Gastroesophageal sphincter (tissue), 3 donors: ENCODE data around the gene MAML2.

ENCODE experiments used
- CTCF ChIP-seq, 4 experiments: fragments of 200-600 bp in 2 of 4; fragments of 450-650 bp in 2 of 4; sonication (generic) in 1 of 4; IDR thresholded peaks; one replicate each; pipeline ENCODE4 v1.5.1; 2017 to 2019; ENCODE audit warnings: antibody characterized with exemption in 4 of 4, mild to moderate bottlenecking in 2 of 4, moderate library complexity in 2 of 4
- EP300 ChIP-seq: sonication (generic); formaldehyde crosslinking; IDR thresholded peaks from one replicate; pipeline ENCODE4 v1.6.1; 2017; ENCODE audit warnings: antibody characterized with exemption, mild to moderate bottlenecking
- POLR2A ChIP-seq, 2 donors: fragments of 450-650 bp; IDR thresholded peaks; one replicate each; pipeline ENCODE4 v1.6.1; 2017; ENCODE audit warnings: antibody characterized with exemption in 2 of 2, mild to moderate bottlenecking in 2 of 2, moderate library complexity in 1 of 2
- POLR2AphosphoS5 ChIP-seq: sonication (generic); formaldehyde crosslinking; IDR thresholded peaks from one replicate; pipeline ENCODE4 v1.6.1; 2017; ENCODE audit warnings: antibody characterized with exemption

DNA sequence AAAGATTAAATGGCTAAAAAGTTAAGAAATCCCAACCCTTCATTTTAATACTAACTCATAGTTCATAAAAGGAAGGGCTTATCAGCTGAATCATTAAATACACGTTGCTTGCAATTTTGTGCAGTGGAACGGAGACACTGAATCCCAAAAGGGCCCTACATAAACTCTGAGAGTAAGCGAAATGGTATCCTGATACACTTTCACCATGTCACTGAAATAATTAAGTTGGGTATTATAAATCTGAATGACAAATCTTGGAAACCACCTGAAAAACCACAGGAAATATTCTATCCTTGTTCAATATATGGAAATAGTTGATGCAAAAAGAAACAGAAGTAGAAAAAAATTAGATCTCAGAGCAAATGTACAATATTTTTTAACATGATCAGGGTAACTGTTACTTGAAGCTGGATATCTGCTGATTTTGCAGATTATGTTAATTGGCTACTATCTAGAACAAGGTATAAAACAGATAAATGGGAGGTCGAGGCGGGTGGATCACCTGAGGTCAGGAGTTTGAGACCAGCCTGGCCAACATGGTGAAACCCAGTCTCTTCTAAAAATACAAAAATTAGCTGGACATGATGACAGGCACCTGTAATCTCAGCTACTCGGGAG, 55.1 kb downstream of the MAML2 start:
- TF ChIP-seq POLR2A (IDR thresholded peaks at IDR 0.05) (no peak), CTCF (IDR thresholded peaks at IDR 0.05) (no peak), POLR2AphosphoS5 (no peak), EP300 (no peak)
